A549 (cell line): Measurements from ENCODE around the gene ACTN2. TPM values are rescaled to one million over a fixed set of nuclear protein-coding genes. Genes with fewer than 3 reads are reported as not detected.

Experiments
- ATAC-seq, 2 experiments: fragments of 200-7000 bp in 1 of 2; fragments of >200 bp in 1 of 2; cut with Nextera tagmentation in 1 of 2; cut with Tn5 transposase in 1 of 2; 3 replicates each; pipeline versions ENCODE4 v1.8.0 to v1.9.1; 2018 to 2020; ENCODE audit warnings: mild to moderate bottlenecking in 1 of 2, moderate library complexity in 1 of 2
- CTCF ChIA-PET: fragments of 300-600 bp; sonication (Branson Sonifier 250); formaldehyde crosslinking; extraction: SDS; loops from one replicate; lab custom pipeline; 2021; ENCODE audit warnings: antibody characterized with exemption, inconsistent platforms; lab: Yijun Ruan, JAX
- POLR2A ChIA-PET: fragments of 350-600 bp; formaldehyde crosslinking; extraction: SDS; loops from one replicate; lab custom pipeline; 2021; ENCODE audit warnings: antibody characterized with exemption, inconsistent platforms; lab: Yijun Ruan, JAX
- DNase-seq, 2 experiments: peaks; one replicate each; pipeline versions ENCODE4 v3.0.0 to v3.0.0-alpha.2; 2011 to 2016; ENCODE audit warnings: low read depth in 1 of 2, low spot score in 1 of 2
- FAIRE-seq: peaks from 2 replicates; lab custom pipeline; 2011; peaks lifted over from hg19 to GRCh38; lab: Jason Lieb, UNC
- H3K27ac ChIP-seq, 2 experiments: fragments of >200 bp; sonication (Bioruptor Twin); formaldehyde crosslinking; 3 replicates each; pipeline ENCODE4 v1.5.1; 2016 to 2017
- H3K4me1 ChIP-seq: fragments of >200 bp; sonication (Bioruptor Twin); formaldehyde crosslinking; 3 replicates; pipeline ENCODE4 v1.6.1; 2016
- H3K4me2 ChIP-seq: fragments of >200 bp; sonication (Bioruptor Twin); formaldehyde crosslinking; 3 replicates; pipeline ENCODE4 v1.6.1; 2016
- H3K4me3 ChIP-seq: fragments of >200 bp; sonication (Bioruptor Twin); formaldehyde crosslinking; 3 replicates; pipeline ENCODE4 v1.5.1; 2016
- H3K9me3 ChIP-seq: fragments of >200 bp; sonication (Bioruptor Twin); formaldehyde crosslinking; 3 replicates; pipeline ENCODE4 v1.6.1; 2016
- BHLHE40 ChIP-seq: IDR thresholded peaks from 2 replicates; pipeline ENCODE4 v1.6.1; 2012; ENCODE audit warnings: low read depth, low read length, inconsistent platforms
- CEBPB ChIP-seq, 2 experiments: fragments of >200 bp in 1 of 2; sonication (Bioruptor Twin) in 1 of 2; formaldehyde crosslinking in 1 of 2; IDR thresholded peaks; 2 replicates each; pipeline ENCODE4 v1.6.1; 2012 to 2016
- CTCF ChIP-seq: fragments of >200 bp; sonication (Bioruptor Twin); formaldehyde crosslinking; IDR thresholded peaks from 3 replicates; pipeline ENCODE4 v1.5.1; 2016
- E2F6 ChIP-seq: IDR thresholded peaks from 2 replicates; pipeline ENCODE4 v1.6.1; 2012; ENCODE audit warnings: low read depth, borderline replicate concordance
- EHF ChIP-seq: fragments of 250-450 bp; sonication (Bioruptor Pico); IDR thresholded peaks from 2 replicates; pipeline ENCODE4 v1.5.0; 2020; ENCODE audit warnings: mild to moderate bottlenecking
- EHMT2 ChIP-seq: fragments of 200-600 bp; sonication (generic); IDR thresholded peaks from 2 replicates; pipeline ENCODE4 v1.6.1; 2016; ENCODE audit warnings: antibody characterized with exemption, low read depth, mild to moderate bottlenecking, moderate library complexity
- EP300 ChIP-seq, 2 experiments: fragments of >200 bp; sonication (Bioruptor Twin); formaldehyde crosslinking; IDR thresholded peaks; 2 replicates in 1 of 2; 3 replicates in 1 of 2; pipeline ENCODE4 v1.6.1; 2016 to 2017
- FOXS1 ChIP-seq: fragments of 250-450 bp; sonication (Bioruptor Pico); IDR thresholded peaks from 2 replicates; pipeline ENCODE4 v1.5.0; 2020; ENCODE audit warnings: mild to moderate bottlenecking, moderate library complexity
- HEYL ChIP-seq: fragments of 250-450 bp; sonication (Bioruptor Pico); IDR thresholded peaks from 2 replicates; pipeline ENCODE4 v1.8.0; 2021; ENCODE audit warnings: mild to moderate bottlenecking, moderate library complexity
- JUNB ChIP-seq: fragments of >200 bp; sonication (Bioruptor Twin); formaldehyde crosslinking; IDR thresholded peaks from 2 replicates; pipeline ENCODE4 v1.6.1; 2016
- KDM1A ChIP-seq: fragments of 200-600 bp; sonication (generic); IDR thresholded peaks from 2 replicates; pipeline ENCODE4 v1.6.1; 2016; ENCODE audit warnings: low read depth, mild to moderate bottlenecking
- MAX ChIP-seq: IDR thresholded peaks from 2 replicates; pipeline ENCODE4 v1.6.1; 2012
- MAZ ChIP-seq: fragments of 150-350 bp; IDR thresholded peaks from 2 replicates; pipeline ENCODE4 v1.6.1; 2014; ENCODE audit warnings: antibody characterized with exemption, low read depth, low read length, borderline replicate concordance
- NR3C1 ChIP-seq: fragments of >200 bp; sonication (Bioruptor Twin); formaldehyde crosslinking; IDR thresholded peaks from 3 replicates; pipeline ENCODE4 v1.6.1; 2017
- PBX3 ChIP-seq: IDR thresholded peaks from 2 replicates; pipeline ENCODE4 v1.6.1; 2012
- POLR2A ChIP-seq: IDR thresholded peaks from 2 replicates; pipeline ENCODE4 v1.6.1; 2012; ENCODE audit warnings: mild to moderate bottlenecking, low read length
- RAD21 ChIP-seq, 2 experiments: fragments of >200 bp in 1 of 2; sonication (Bioruptor Twin) in 1 of 2; formaldehyde crosslinking in 1 of 2; IDR thresholded peaks in 1 of 2; conservative IDR thresholded peaks in 1 of 2; 2 replicates in 1 of 2; 3 replicates in 1 of 2; pipeline ENCODE4 v1.6.1; 2012 to 2018; ENCODE audit warnings: inconsistent platforms in 1 of 2
- RARB ChIP-seq: fragments of 250-450 bp; sonication (Bioruptor Pico); IDR thresholded peaks from 2 replicates; pipeline ENCODE4 v1.8.0; 2021; ENCODE audit warnings: mild to moderate bottlenecking, moderate library complexity
- RCOR1 ChIP-seq: fragments of 150-350 bp; IDR thresholded peaks from 2 replicates; pipeline ENCODE4 v1.6.1; 2014; ENCODE audit warnings: antibody characterized with exemption, low read length, low read depth
- REST ChIP-seq: fragments of 200-600 bp; sonication (generic); IDR thresholded peaks from 2 replicates; pipeline ENCODE4 v1.6.1; 2016; ENCODE audit warnings: antibody characterized with exemption, mild to moderate bottlenecking, moderate library complexity
- RFX5 ChIP-seq: fragments of 450-650 bp; IDR thresholded peaks from 2 replicates; pipeline ENCODE4 v1.7.1; 2014; ENCODE audit warnings: antibody characterized with exemption, mild to moderate bottlenecking, moderate library complexity
- SMC3 ChIP-seq: fragments of >200 bp; sonication (Bioruptor Twin); formaldehyde crosslinking; IDR thresholded peaks from 3 replicates; pipeline ENCODE4 v1.6.1; 2018; ENCODE audit warnings: inconsistent platforms
- ZNF302 ChIP-seq: fragments of 250-450 bp; sonication (Bioruptor Pico); IDR thresholded peaks from 2 replicates; pipeline ENCODE4 v1.9.0; 2021; ENCODE audit warnings: inconsistent platforms, mild to moderate bottlenecking, moderate library complexity
- ZSCAN20 ChIP-seq: fragments of 250-450 bp; sonication (Bioruptor Pico); IDR thresholded peaks from 2 replicates; pipeline ENCODE4 v1.8.0; 2022; ENCODE audit warnings: mild to moderate bottlenecking, moderate library complexity
- WGBS: methylation state at CpG from one replicate; pipeline ENCODE4 v1.1.6; 2017; ENCODE audit errors: missing lambda C conversion rate; 5-methylcytosine and 5-hydroxymethylcytosine counted together
- polyA plus RNA-seq, 4 experiments: library from polyadenylated mRNA; depleted of rRNA in 3 of 4; stranded (reverse); fragments of >200 nt; fragmentation: RNase III in 1 of 4; extraction: RNeasy Plus Mini Kit Qiagen cat#74134 plus additional on column Dnase treatment in 1 of 4; gene quantifications; 2 replicates in 3 of 4; 3 replicates in 1 of 4; pipeline ENCODE4 v1.2.3, GENCODE V29; 2011 to 2017

The ACTN2 gene
- polyA plus RNA-seq, 2 of the 4 experiments (the other 2 are of a cell fraction) = not detected

- FAIRE-seq = peak; percentile 74
- H3K27ac ChIP-seq = no peak overlapping the region
- no peaks in the 10 kb centered on the region for H3K9me3 ChIP-seq
- WGBS = 13% methylated on average over 3 of the region's 3 CpGs
- ChIA-PET CTCF (interaction anchor here (0.6 to 3.5 kb wide), 12 partner anchors 8 to 803 kb away, joined by 3 to 18 read pairs (median 5); no protein-coding TSS in a partner anchor), POLR2A (interaction anchor here (1.3 kb wide), 1 partner anchor 36 kb away, joined by 3 read pairs; the partner anchor contains the start of gene MTR)
- DNase-seq = peak; percentile 26 to 51
- H3K4me3 ChIP-seq = no peak overlapping the region
- peak in 1 of 2 experiments; percentile 73; a peak in 3 of 6 replicates for ATAC-seq
- no peak for TF ChIP-seq JUNB
- peak; percentile 75 for TF ChIP-seq CTCF
- peak; percentile 40 to 53; a peak in 4 of 5 replicates for TF ChIP-seq RAD21 (conservative IDR thresholded peaks at IDR 0.05 in 1 of 2, IDR thresholded peaks at IDR 0.05 in 1 of 2)
- peak; percentile 44; the same call in 2 of the 3 replicates for TF ChIP-seq SMC3
- TF ChIP-seq EHMT2 = no peak
- H3K4me1 ChIP-seq = no peaks in the 10 kb centered on the region
- peak overlapping the region; percentile 42; the same call in 1 of the 3 replicates for H3K4me2 ChIP-seq
Observed at GRCh38 chr1:236759252-236759859, 73.1 kb downstream of the ACTN2 start.

- WGBS = 68% methylated on average over 6 of the region's 6 CpGs
- Histone ChIP-seq H3K4me2 (no peak overlapping the region), H3K4me1 (no peaks in the 10 kb centered on the region), H3K4me3 (no peak overlapping the region), H3K27ac (no peak overlapping the region), H3K9me3 (no peaks in the 10 kb centered on the region)
- TF ChIP-seq HEYL (CRISPR knock-in tag) (no peak), RCOR1 (no peak), EP300 (IDR thresholded peaks at IDR 0.05) (no peak), EHF (CRISPR knock-in tag) (no peak), NR3C1 (no peak)
- POLR2A ChIA-PET = no interaction called here
- no peak for ATAC-seq
- CTCF ChIA-PET = interaction anchor here (0.6 to 3.5 kb wide), 6 partner anchors 7 to 1360 kb away, joined by 3 to 18 read pairs (median 4); no protein-coding TSS in a partner anchor
- no peak for DNase-seq
- no peak for FAIRE-seq
Observed at GRCh38 chr1:236760480-236760879, 74.2 kb downstream of the ACTN2 start.

GRCh38 chr1:236760986-236761385, 74.7 kb downstream of the ACTN2 start:
- no peak overlapping the region for H3K4me3 ChIP-seq
- DNase-seq = no peak
- no peak for FAIRE-seq
- H3K4me1 ChIP-seq = no peaks in the 10 kb centered on the region
- H3K9me3 ChIP-seq = no peaks in the 10 kb centered on the region
- ChIA-PET CTCF (no interaction called here), POLR2A (no interaction called here)
- no peak overlapping the region for H3K4me2 ChIP-seq
- no peak overlapping the region for H3K27ac ChIP-seq
- WGBS = 77% methylated on average over 14 of the region's 14 CpGs
- no peak for ATAC-seq
- TF ChIP-seq ZNF302 (CRISPR knock-in tag) = no peak
- no peak for TF ChIP-seq SMC3
- no peak for TF ChIP-seq RARB (CRISPR knock-in tag)
- no peak for TF ChIP-seq EHMT2
- TF ChIP-seq RAD21 (conservative IDR thresholded peaks at IDR 0.05 in 1 of 2, IDR thresholded peaks at IDR 0.05 in 1 of 2) = no peak
- TF ChIP-seq CTCF = no peak
- TF ChIP-seq KDM1A = no peak
- no peak for TF ChIP-seq RFX5
- no peak for TF ChIP-seq FOXS1
- TF ChIP-seq E2F6 = no peak
- no peak for TF ChIP-seq BHLHE40
- TF ChIP-seq PBX3 = no peak
- TF ChIP-seq EHF (CRISPR knock-in tag) = no peak
- TF ChIP-seq POLR2A = no peak
- no peak for TF ChIP-seq REST
- TF ChIP-seq MAX = no peak
- TF ChIP-seq CEBPB (IDR thresholded peaks at IDR 0.05) = no peak
- TF ChIP-seq ZSCAN20 (CRISPR knock-in tag) = no peak
- TF ChIP-seq MAZ = no peak
